CD4-positive, alpha-beta T cell treated with Interleukin-17A for 4 hours (primary cell): Measurements from ENCODE around the gene HSD3B1.

Experiments used
- DNase-seq: peaks from one replicate; pipeline ENCODE4 v3.0.0-alpha.2; 2020; ENCODE audit warnings: mixed read lengths

HSD3B1 gene

GRCh38 chr1:119506941-119507340 is at the start of gene HSD3B1:
TSS of gene HSD3B1 (plus strand) at chr1:119507210. CDS start at chr1:119507477, 267 bp downstream.
- no peak for DNase-seq

GRCh38 chr1:119462964-119463363 is 44.0 kb upstream of the HSD3B1 start:
- no peak for DNase-seq

- no peak for DNase-seq
These were observed 43.4 kb upstream of the HSD3B1 start for GRCh38 chr1:119463569-119463968.

- no peak for DNase-seq
These were observed 40.6 kb upstream of the HSD3B1 start for GRCh38 chr1:119466445-119466844.

- no peak for DNase-seq
These were observed 39.8 kb upstream of the HSD3B1 start for GRCh38 chr1:119467219-119467618.

- DNase-seq: no peak
These were observed 38.9 kb upstream of the HSD3B1 start for GRCh38 chr1:119467857-119468668.

- no peak for DNase-seq
These were observed 37.3 kb upstream of the HSD3B1 start for GRCh38 chr1:119469741-119470140.

- no peak for DNase-seq
These were observed 36.6 kb upstream of the HSD3B1 start for GRCh38 chr1:119470377-119470776.

GRCh38 chr1:119470958-119471357 is 36.1 kb upstream of the HSD3B1 start:
- DNase-seq: no peak

- no peak for DNase-seq
These were observed 35.4 kb upstream of the HSD3B1 start for GRCh38 chr1:119471566-119471965.

GRCh38 chr1:119472080-119472818 is 34.8 kb upstream of the HSD3B1 start:
- no peak for DNase-seq

- no peak for DNase-seq
These were observed 34.2 kb upstream of the HSD3B1 start for GRCh38 chr1:119472819-119473175.

GRCh38 chr1:119475866-119476439 is 31.1 kb upstream of the HSD3B1 start:
- DNase-seq: no peak

GRCh38 chr1:119477710-119478109 is 29.3 kb upstream of the HSD3B1 start:
- DNase-seq: no peak

GRCh38 chr1:119480175-119480574 is 26.8 kb upstream of the HSD3B1 start:
- DNase-seq: no peak

GRCh38 chr1:119481951-119482350 is 25.1 kb upstream of the HSD3B1 start:
- no peak for DNase-seq

- no peak for DNase-seq
These were observed 24.2 kb upstream of the HSD3B1 start for GRCh38 chr1:119482517-119483425.

GRCh38 chr1:119483441-119484200 is 23.4 kb upstream of the HSD3B1 start:
- no peak for DNase-seq

GRCh38 chr1:119485201-119485600 is 21.8 kb upstream of the HSD3B1 start:
- no peak for DNase-seq

GRCh38 chr1:119488216-119488615 is 18.8 kb upstream of the HSD3B1 start:
- DNase-seq: no peak

GRCh38 chr1:119489201-119489600 is 17.8 kb upstream of the HSD3B1 start:
- DNase-seq: no peak

GRCh38 chr1:119490925-119491324 is 16.1 kb upstream of the HSD3B1 start:
- no peak for DNase-seq
